HepG2 (cell line): ENCODE results near the gene GGA3. TPM values are rescaled to one million over a fixed set of nuclear protein-coding genes. Genes with fewer than 3 reads are reported as not detected.

ENCODE experiments used
- DZIP1 ChIP-seq: sonication (generic); formaldehyde crosslinking; IDR thresholded peaks from 2 replicates; pipeline ENCODE4 v1.5.0; 2020; ENCODE audit warnings: mild to moderate bottlenecking, missing genetic modification reagents
- FOXA1 ChIP-seq, 2 experiments: fragments of 450-650 bp in 1 of 2; sonication (generic) in 1 of 2; formaldehyde crosslinking in 1 of 2; IDR thresholded peaks; 2 replicates each; pipeline versions ENCODE4 v1.4.0 to v1.6.1; 2016 to 2020; ENCODE audit warnings: missing genetic modification reagents in 1 of 2
- HNF1A ChIP-seq, 2 experiments: sonication (generic) in 1 of 2; formaldehyde crosslinking in 1 of 2; IDR thresholded peaks; 2 replicates each; pipeline versions ENCODE4 v1.4.0 to v1.6.1; 2016 to 2020; ENCODE audit warnings: borderline replicate concordance in 1 of 2, low read depth in 1 of 2, mild to moderate bottlenecking in 1 of 2, missing genetic modification reagents in 1 of 2
- HOXA9 ChIP-seq: sonication (generic); formaldehyde crosslinking; IDR thresholded peaks from 2 replicates; pipeline ENCODE4 v1.8.1; 2022; ENCODE audit warnings: missing genetic modification reagents, mild to moderate bottlenecking, moderate library complexity, borderline replicate concordance
- NFATC3 ChIP-seq: sonication (generic); formaldehyde crosslinking; IDR thresholded peaks from 2 replicates; pipeline ENCODE4 v1.5.1; 2020; ENCODE audit warnings: mild to moderate bottlenecking, missing genetic modification reagents
- NFE2L1 ChIP-seq: sonication (generic); formaldehyde crosslinking; IDR thresholded peaks from 2 replicates; pipeline ENCODE4 v1.4.0; 2020; ENCODE audit warnings: missing genetic modification reagents, mild to moderate bottlenecking, borderline replicate concordance
- NPAS2 ChIP-seq: sonication (generic); formaldehyde crosslinking; IDR thresholded peaks from 2 replicates; pipeline ENCODE4 v1.8.0; 2022; ENCODE audit warnings: mild to moderate bottlenecking, missing genetic modification reagents, borderline replicate concordance
- NR2F1 ChIP-seq, 2 experiments: fragments of 450-650 bp in 1 of 2; formaldehyde crosslinking in 1 of 2; IDR thresholded peaks; 2 replicates each; pipeline versions ENCODE4 v1.5.0 to v1.6.1; 2016 to 2020; ENCODE audit warnings: mild to moderate bottlenecking in 1 of 2, missing compliant biosample characterization in 1 of 2, missing genetic modification reagents in 1 of 2, moderate library complexity in 1 of 2
- PAXIP1 ChIP-seq: sonication (generic); formaldehyde crosslinking; conservative IDR thresholded peaks from 2 replicates; pipeline ENCODE4 v1.4.0; 2020; ENCODE audit warnings: mild to moderate bottlenecking, missing genetic modification reagents, moderate library complexity
- ZBTB21 ChIP-seq: sonication (generic); formaldehyde crosslinking; IDR thresholded peaks from 2 replicates; pipeline ENCODE4 v1.4.0; 2020; ENCODE audit warnings: missing genetic modification reagents
- ZBTB25 ChIP-seq: IDR thresholded peaks from 2 replicates; pipeline ENCODE4 v1.6.1; 2018; ENCODE audit warnings: missing genetic modification reagents
- ZC3H4 ChIP-seq: sonication (generic); formaldehyde crosslinking; IDR thresholded peaks from 2 replicates; pipeline ENCODE4 v1.4.0; 2020; ENCODE audit warnings: missing genetic modification reagents, borderline replicate concordance
- ZNF432 ChIP-seq: sonication (generic); formaldehyde crosslinking; IDR thresholded peaks from 2 replicates; pipeline ENCODE4 v1.5.0; 2020; ENCODE audit warnings: missing genetic modification reagents, mild to moderate bottlenecking, borderline replicate concordance
- ZNF737 ChIP-seq: sonication (generic); formaldehyde crosslinking; IDR thresholded peaks from 2 replicates; pipeline ENCODE4 v1.5.0; 2020; ENCODE audit warnings: missing genetic modification reagents, mild to moderate bottlenecking, borderline replicate concordance
- polyA plus RNA-seq, 8 experiments: library from polyadenylated mRNA; depleted of rRNA in 3 of 8; stranded (reverse) in 7 of 8; unstranded in 1 of 8; fragments of >200 nt; fragmentation: Illumina TruSeq in 4 of 8; extraction: Trizol in 4 of 8; gene quantifications; 2 replicates each; pipeline versions ENCODE4 v1.2.1 to v1.2.3, GENCODE V29; 2011 to 2016; ENCODE audit warnings: low read depth in 4 of 8, missing spikeins in 1 of 8, mixed read lengths in 1 of 8; ENCODE audit not compliant: insufficient read depth in 1 of 8
- total RNA-seq, 5 experiments: library from RNA; depleted of rRNA; stranded (reverse); fragments of >200 nt; fragmentation: Illumina TruSeq; extraction: Trizol; gene quantifications; 2 replicates each; pipeline ENCODE4 v1.2.3, GENCODE V29; 2016; ENCODE audit warnings: low read depth in 1 of 5

Gene GGA3
- total and polyA plus RNA-seq, 2 of the 13 experiments (the other 11 are each of a cell fraction or from before 2014, with no cell fraction given), result 28.4 to 43.7 TPM

GRCh38 chr17:75308732-75309629, 47.6 kb upstream of the GGA3 start (continued):
- no peak for TF ChIP-seq HNF1A (IDR thresholded peaks at IDR 0.05; ENCODE audit: low read depth)
- TF ChIP-seq HNF1A (CRISPR knock-in tag; IDR thresholded peaks at IDR 0.05; ENCODE audit: borderline replicate concordance), result no peak; the same call in 1 of the 2 replicates
- no peak for TF ChIP-seq DZIP1
- no peak for TF ChIP-seq HOXA9
- no peak for TF ChIP-seq ZNF432 (CRISPR knock-in tag)
- TF ChIP-seq NR2F1 (CRISPR knock-in tag; IDR thresholded peaks at IDR 0.05), result peak in 1 of 2 experiments; percentile 32; a peak in 1 of 4 replicates
- TF ChIP-seq ZBTB25 (CRISPR knock-in tag), result peak; percentile 63; the same call in 1 of the 2 replicates
- TF ChIP-seq NFE2L1 (CRISPR knock-in tag), result no peak
- TF ChIP-seq ZNF737, result no peak
- no peak for TF ChIP-seq FOXA1 (IDR thresholded peaks at IDR 0.05)
- peak; percentile 33; the same call in 1 of the 2 replicates for TF ChIP-seq FOXA1 (CRISPR knock-in tag; IDR thresholded peaks at IDR 0.05)
- 0 out of 2 replicates have a peak, but pooled peaks have one; percentile 16 for TF ChIP-seq NFATC3
- TF ChIP-seq NPAS2 (CRISPR knock-in tag), result no peak
- TF ChIP-seq ZBTB21, result peak; percentile 45; the same call in 1 of the 2 replicates
- TF ChIP-seq ZC3H4 (CRISPR knock-in tag), result no peak
- TF ChIP-seq PAXIP1, result peak; percentile 96
